ENCODE data around the gene JADE2.
"Not testable (repeated sequence)": the region's sequence is repeated elsewhere in the genome, so short reads cannot be mapped to it uniquely, and the experiment has no call there.

Gene JADE2

DNA sequence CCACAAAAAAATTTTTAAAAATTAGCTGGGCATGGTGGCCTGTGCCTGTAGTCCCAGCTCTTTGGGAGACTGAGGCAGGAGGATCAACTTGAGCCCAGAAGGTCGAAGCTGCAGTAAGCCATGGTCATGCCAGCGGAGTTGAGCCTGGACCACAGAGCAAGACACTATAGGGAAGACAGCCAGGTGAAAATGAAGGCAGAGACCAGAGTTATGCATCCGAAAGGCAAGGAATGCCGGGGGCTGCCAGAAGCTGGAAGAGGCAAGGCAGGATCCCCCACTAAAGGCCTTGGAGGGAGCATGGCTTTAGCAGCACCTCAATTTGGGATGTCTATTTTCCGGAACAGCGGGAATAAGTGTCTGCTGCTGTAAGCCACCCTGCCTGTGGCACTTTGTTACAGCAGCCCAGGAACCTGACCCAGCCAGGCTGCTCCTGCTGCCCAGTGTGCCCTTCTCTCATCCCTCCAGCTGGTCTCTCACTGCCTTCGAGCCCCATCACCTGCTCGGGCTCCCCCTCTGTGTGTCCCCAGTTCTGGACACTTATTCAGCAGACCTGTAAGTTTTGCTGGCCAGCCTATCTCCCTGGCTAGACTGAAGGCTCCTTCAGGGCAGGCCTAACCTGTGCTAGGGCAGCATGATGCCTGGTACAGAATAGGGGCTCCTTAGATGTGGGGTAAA lies 16.8 kb upstream of the JADE2 start:
- no peak for DNase-seq (ENCODE audit: low spot score)

GRCh38 chr5:134509308-134510040 lies 16.0 kb upstream of the JADE2 start:
- DNase-seq (ENCODE audit: low spot score): peak; percentile 96

DNA sequence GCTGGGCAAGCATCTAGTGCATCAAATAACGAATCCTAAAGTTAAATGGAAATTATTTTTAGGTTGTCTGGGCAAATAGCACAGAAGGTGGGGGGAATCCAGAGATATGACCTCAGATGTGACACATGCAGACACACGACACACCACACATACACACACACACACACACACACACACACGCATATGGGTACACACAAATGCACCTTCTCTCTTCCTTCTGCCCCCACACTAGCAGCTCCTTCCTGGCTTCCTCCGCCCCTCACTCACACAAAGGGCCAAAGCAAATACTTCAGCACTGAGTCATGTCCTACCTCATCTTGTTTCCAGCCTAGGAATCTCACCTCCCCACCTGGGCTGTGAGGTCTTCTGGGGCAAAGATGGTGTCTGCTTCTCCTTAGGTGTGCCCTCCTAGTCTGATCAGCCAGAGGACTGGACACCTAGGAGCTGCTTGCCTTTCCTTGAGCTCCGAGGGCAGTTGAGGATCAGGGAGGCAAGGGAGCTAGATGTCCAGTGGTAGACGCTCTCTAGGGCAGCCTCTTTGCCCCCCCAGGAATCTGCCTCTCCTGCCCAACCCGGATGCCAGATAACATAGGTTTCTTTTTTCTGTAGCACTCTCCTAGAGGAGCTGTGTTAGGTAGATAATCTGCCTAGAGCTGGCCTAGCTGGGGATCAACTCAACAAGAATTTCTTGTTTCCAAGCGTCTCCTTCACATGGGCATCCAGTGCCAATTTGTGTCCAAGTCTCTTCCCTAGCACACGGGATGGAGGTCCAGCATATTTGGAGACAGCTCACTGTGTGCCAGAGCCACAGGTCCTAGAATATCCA lies 14.3 kb upstream of the JADE2 start:
- DNase-seq (ENCODE audit: low spot score): peak; percentile 93

- peak; percentile 84 for DNase-seq (ENCODE audit: low spot score)
Measured at GRCh38 chr5:134511796-134512660, 13.4 kb upstream of the JADE2 start.

DNA sequence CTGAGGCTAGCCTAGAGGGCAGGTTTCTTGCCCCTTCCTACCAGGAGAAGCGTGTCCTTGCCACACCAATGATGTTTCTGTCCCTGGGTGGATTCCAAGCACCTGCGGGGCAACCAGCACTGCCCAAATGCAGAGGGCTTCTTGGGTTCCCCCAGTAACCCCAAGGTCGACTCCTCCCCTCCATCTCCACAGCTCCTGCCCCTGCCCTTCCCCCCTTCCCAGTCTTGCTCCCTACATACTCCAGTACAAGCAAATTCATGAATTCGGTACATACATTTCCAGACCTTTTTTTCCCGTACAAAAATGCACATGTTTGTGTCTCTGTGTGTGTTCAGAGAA lies 12.8 kb upstream of the JADE2 start:
- no peak for DNase-seq (ENCODE audit: low spot score)

DNA sequence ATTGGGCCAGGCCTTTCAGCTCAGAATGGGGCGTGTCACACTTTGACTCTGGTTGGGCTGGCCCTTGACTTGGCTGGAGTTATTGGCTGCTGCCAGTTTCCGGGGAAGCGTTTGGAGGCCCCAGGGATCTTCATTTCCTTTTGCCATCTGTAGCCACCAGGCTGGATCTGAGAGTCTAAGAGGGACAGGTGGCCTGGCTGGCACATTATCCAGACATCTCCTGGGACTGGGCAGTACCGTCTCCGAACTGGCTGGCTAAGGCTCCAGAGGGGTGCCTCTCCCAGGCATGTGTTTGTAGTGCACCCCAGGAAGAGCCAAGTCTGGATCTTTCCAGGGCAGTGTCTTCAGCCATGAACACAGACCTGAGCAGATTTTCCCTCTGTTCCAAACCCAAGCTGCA lies 9.7 kb upstream of the JADE2 start:
- DNase-seq (ENCODE audit: low spot score): no peak

- DNase-seq (ENCODE audit: low spot score): not testable (repeated sequence)
Measured at GRCh38 chr5:134516984-134517383, 8.5 kb upstream of the JADE2 start.

DNA sequence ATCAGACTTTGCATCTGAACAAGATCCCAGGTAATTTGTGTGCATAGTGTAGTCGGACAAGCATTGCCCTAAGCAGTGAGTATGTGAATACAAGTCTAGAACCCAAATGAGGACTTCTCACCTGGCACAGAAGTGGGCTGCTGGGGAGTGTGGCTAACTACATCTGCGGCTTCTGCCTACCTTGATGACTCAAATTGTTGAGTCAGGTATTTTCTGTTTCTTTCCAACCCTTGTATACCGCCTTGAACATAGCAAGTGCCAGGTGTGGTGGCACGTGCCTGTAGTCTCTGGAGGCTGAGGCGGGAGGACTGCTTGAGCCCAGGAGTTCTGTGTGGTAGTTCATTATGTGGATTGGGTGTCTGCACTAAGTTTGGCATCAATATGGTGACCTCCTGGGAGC lies 7.9 kb upstream of the JADE2 start:
- DNase-seq (ENCODE audit: low spot score): no peak

DNA sequence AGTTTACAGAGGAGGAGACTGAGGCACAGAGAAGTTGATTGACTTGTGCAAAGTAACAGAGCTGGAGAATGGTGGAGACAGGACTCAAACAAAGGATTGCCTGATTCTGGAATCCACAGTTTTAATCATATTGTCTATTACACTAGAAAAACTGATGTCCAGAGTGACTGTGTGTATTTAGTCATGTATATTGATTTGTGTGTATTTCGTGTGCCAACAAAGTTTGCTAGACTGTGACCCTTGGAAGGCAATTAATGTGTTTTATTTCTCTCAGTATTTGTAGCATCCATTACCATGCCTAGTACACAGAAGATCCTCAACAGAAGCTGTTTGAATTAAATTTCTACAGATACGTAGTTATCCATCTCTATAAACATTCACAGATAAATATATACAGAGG lies 5.5 kb upstream of the JADE2 start:
- no peak for DNase-seq (ENCODE audit: low spot score)

DNA sequence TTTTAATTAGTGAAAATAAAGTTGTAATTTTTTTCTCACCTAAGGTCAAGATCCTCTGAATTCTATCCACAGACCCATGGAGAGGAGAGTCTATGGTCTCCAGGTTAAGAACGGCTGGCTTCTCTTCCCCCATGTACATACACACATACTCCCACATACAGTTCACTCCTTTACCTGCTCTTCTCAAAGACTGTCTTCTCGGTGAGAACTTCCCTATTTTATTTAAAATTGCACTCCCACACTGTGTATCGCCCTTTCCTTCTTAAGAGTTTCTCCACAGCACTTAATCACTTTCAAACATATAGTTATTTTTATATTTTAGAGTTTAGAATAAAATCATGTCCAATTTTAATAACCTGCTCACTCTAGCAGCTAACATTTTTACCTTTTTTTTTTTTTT lies 3.6 kb upstream of the JADE2 start:
- no peak for DNase-seq (ENCODE audit: low spot score)

DNA sequence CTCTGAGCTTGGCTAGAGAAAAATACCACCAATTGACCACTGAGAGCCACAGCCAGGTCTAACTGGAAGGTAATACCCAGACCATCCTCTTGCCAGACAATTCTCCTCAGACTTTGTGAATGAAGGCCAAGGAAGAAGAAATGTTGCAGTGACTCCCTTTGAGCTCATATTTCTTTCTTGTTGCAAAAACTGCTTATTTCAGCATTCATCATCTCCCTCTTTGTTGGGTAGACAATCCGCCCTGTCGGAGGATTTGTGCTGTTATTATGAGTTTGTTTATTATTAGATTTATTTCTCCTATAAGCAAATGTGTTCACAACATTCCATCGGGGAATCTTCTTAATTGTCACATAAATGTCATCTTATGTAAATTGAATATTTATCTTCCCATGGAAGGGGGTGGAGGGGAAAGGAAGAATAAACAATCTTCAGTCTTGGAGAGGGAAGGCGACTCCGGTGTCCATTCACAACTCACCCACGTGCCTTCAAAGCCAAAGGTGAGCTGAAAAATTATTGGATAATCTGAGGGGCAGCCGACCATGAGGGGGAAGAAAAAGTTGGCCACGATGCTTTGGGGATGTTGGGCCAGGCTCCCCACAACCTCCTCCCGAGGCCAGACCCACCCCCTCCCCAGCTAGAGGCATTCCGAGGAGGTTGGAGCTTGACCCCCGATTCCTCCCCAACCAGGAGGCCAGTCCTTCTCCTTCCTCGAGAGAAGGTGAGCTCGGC lies 1.8 kb upstream of the JADE2 start:
- no peak for DNase-seq (ENCODE audit: low spot score)

- DNase-seq (ENCODE audit: low spot score): peak; percentile 85
Measured at GRCh38 chr5:134524272-134524825, 1.1 kb upstream of the JADE2 start.

DNA sequence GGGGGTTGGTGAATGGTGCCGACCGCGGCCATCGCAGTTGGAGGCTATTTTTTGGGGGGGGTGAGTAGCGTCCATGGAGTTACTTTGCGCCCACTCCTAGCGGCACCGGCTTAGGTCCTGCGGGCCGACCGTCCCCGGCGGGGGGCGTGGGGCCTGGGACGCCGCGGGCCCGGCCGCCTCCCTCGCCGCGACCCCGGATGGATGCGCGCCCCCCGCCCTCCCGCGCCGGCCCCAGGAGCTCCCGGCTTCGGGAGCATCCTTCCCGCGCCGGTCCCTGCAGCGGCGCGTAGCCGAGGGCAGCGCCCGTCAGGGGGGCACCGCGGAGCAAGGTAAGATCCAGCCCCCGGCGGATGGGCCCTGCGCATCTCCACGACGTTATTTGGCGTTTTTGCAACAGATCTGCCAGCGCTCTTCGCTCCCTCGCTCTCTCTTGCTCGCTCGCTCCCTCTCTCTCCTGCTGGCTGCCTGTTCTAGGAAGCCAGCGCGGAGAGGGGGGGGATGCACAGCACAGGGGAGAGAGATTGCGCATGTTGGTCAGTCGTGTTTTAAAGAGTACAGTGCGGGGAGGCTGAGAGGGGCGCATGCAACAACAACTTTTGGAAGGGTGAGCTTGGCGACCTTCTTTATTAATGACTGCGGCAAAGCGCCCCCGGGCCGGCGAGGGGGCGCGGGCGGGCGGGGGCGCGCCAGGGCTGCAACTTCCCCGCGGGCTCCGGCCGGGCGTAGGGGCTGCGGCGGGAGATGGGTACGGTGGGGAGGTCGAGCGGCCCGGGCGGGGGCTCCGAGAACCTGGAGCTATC lies 413 bp downstream of the JADE2 start:
- peak; percentile 90 for DNase-seq (ENCODE audit: low spot score)

GRCh38 chr5:134526483-134527155 lies 1.1 kb downstream of the JADE2 start:
- peak; percentile 89 for DNase-seq (ENCODE audit: low spot score)

DNA sequence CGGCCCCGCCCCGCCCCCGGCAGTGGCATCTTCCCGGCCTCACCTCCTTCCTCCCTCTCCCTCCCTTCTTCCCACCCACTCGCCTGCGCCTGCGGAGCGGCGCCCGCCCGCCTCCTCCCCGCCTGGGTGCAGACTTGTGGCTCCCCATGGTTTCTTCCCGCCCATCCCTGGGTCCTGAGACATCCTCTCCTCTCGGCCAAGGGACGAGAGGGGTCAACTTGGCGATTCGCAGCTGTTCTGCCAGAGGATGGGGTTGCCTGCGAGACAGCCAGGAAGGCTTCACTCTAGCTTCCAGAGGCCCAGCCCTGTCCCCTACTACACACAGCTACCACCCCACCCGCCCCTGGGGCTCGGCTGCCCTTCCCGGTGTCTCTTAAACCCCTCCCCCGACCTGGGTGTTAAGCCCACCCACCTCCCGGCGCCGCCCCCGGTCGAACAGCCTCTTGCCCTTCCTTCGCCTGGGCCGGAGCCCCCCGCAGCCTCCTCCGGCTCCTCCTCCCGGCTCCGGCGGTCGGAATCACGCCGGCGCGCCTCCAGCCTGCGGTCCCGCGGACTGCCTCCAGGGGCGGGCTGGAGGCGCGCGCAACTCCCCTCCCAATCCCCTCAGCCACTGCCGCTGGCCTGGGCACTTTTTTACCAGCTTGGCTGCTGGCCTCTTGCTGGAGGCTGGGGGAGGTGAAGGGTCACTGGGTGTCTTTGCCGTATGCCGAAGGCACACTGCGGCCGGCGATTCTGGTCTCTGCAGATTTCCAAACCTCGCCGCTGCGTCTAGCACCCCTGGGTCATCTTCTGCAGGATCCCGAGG lies 1.9 kb downstream of the JADE2 start:
- DNase-seq (ENCODE audit: low spot score): peak; percentile 89

DNA sequence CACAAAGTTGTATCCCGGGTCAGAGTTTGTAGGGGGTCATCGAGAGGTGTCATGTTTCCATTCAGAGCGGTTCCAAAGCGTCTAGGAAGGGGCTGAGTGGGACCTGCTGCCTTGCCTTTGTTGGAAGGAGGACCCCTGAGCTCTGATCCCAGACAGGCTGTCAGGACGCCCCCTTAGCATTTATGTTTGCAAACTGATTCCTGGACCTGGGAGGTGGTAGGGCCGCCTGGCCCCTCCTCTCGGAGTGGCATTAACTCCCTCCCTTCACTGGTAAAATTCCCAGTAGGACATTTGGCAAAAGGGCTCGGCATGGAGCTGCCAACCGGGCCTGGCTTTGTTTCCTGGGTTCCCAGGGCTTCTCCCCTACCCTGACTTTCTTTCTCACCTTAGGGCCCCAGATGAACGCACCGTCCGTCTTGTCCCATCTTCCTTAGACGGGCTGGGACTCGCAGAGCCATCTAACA lies 2.5 kb downstream of the JADE2 start:
- no peak for DNase-seq (ENCODE audit: low spot score)

DNA sequence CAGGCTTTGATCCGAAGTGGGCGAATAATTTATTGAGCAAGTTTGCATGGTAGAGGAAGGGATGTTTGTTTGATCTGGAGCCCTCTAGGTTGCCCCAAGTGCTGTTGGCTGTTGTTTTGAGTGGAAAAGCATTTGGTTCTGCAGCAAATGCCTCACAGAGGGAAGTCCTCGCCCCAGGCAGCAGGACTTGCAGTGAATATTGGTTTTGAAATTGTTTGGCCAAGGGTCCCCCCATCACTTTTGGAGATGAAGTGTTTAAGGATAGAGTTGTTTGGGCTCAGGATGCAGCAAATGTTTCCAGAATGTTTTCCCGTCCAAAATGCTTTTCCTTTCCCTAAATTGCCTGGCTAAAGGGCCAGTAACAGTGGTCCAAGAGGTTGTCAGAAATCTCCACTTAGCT lies 3.1 kb downstream of the JADE2 start:
- no peak for DNase-seq (ENCODE audit: low spot score)

- DNase-seq (ENCODE audit: low spot score): no peak
Measured at GRCh38 chr5:134529460-134529859, 4.0 kb downstream of the JADE2 start.
